Measurements from ENCODE around the gene CCDC181. TPM values are rescaled to one million over a fixed set of nuclear protein-coding genes. Genes with fewer than 3 reads are reported as not detected.

Gene CCDC181
- total RNA-seq, 1 donor from 2014 or later: 0.09 TPM

GRCh38 chr1:169368406-169368769 is 58.9 kb downstream of the CCDC181 start:
- Mint-ChIP-seq H3K27me3 (no peaks in the 10 kb centered on the region), H3K4me3 (no peak overlapping the region), H3K36me3 (ENCODE audit: low read depth) (peaks cover 30% of the 10 kb centered on the region), H3K27ac (no peak overlapping the region), H3K4me1 (peaks cover 35% of the 10 kb centered on the region), H3K9me3 (peaks cover 10% of the 10 kb centered on the region)
- intact Hi-C loops (cut with micrococcal nuclease): loop anchor here (1.0 to 10.0 kb wide), 9 partner anchors 22 to 1141 kb away; partner anchors contain the start of genes METTL18, SCYL3 and SFT2D2
- DNase-seq: peak; percentile 82

GRCh38 chr1:169367686-169368405 is 59.4 kb downstream of the CCDC181 start, which contains the start of the genes BLZF1 and NME7:
Gene BLZF1 (plus strand): TSS chr1:169368195. CDS start chr1:169369523, 1,328 bp downstream.
Gene NME7 (minus strand): TSS chr1:169367797. CDS start chr1:169367710, 87 bp downstream.
- DNase-seq: peak; percentile 100
- H3K4me3 Mint-ChIP-seq: peak within 1 kb of the TSS; percentile 73
- H3K36me3 Mint-ChIP-seq (ENCODE audit: low read depth): peaks cover 25% of the 10 kb centered on the region
- no peaks in the 10 kb centered on the region for H3K27me3 Mint-ChIP-seq
- H3K27ac Mint-ChIP-seq: peak within 1 kb of the TSS; percentile 26
- H3K9me3 Mint-ChIP-seq: peaks cover 6% of the 10 kb centered on the region
- peaks cover 34% of the 10 kb centered on the region for H3K4me1 Mint-ChIP-seq
- intact Hi-C loops (cut with micrococcal nuclease): loop anchor here (1.0 to 10.0 kb wide), 12 partner anchors 22 to 1189 kb away; partner anchors contain the start of genes METTL18, SCYL3, SFT2D2 and TIPRL

- intact Hi-C loops (cut with micrococcal nuclease): loop anchor here (1.0 to 10.0 kb wide), 9 partner anchors 119 to 1188 kb away; partner anchors contain the start of genes SCYL3, SFT2D2 and TIPRL
- Mint-ChIP-seq H3K27me3 (no peaks in the 10 kb centered on the region), H3K4me1 (peaks cover 41% of the 10 kb centered on the region), H3K36me3 (ENCODE audit: low read depth) (peaks cover 24% of the 10 kb centered on the region), H3K9me3 (peaks cover 6% of the 10 kb centered on the region), H3K4me3 (no peak overlapping the region), H3K27ac (no peak overlapping the region)
- DNase-seq: peak; percentile 67
Measured at GRCh38 chr1:169367096-169367685, 60.1 kb downstream of the CCDC181 start.

DNA sequence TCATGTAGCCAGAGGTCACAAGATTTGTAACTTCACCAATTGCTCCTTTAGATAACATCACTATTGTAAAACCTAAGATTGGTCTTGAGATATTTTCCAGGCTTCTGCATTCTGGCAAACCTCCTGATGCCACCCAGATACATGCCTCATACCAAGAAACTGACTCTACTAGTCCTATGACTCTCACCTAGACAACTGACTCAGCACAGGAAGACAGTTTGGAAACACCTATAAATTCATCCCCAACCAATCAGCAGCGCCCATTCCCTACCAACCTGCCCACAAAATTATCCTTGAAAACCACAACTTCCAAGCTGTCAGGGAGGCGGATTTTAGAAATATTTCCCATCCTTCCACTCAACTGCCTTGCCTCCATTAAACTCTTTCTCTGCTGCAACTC is 62.3 kb downstream of the CCDC181 start:
- Mint-ChIP-seq H3K9me3 (peaks cover 6% of the 10 kb centered on the region), H3K27ac (peak overlapping the region; percentile 3), H3K36me3 (ENCODE audit: low read depth) (peaks cover 13% of the 10 kb centered on the region), H3K4me3 (no peak overlapping the region), H3K27me3 (no peaks in the 10 kb centered on the region), H3K4me1 (peaks cover 33% of the 10 kb centered on the region)
- peak; percentile 60 for DNase-seq
- intact Hi-C loops (cut with micrococcal nuclease): loop anchor here (5.0 to 10.0 kb wide), 6 partner anchors 327 to 1138 kb away; partner anchors contain the start of genes SCYL3 and SFT2D2

- intact Hi-C loops (cut with micrococcal nuclease): loop anchor here (2.0 to 10.0 kb wide), 3 partner anchors 256 to 958 kb away; partner anchors contain the start of gene ATP1B1
- Mint-ChIP-seq H3K4me1 (peaks cover 28% of the 10 kb centered on the region), H3K36me3 (ENCODE audit: low read depth) (peaks cover 11% of the 10 kb centered on the region), H3K9me3 (peaks cover 6% of the 10 kb centered on the region), H3K4me3 (peak overlapping the region; percentile 58), H3K27me3 (no peaks in the 10 kb centered on the region), H3K27ac (peak overlapping the region; percentile 79)
- DNase-seq: peak; percentile 76
Measured at GRCh38 chr1:169363046-169363730, 64.1 kb downstream of the CCDC181 start.

DNA sequence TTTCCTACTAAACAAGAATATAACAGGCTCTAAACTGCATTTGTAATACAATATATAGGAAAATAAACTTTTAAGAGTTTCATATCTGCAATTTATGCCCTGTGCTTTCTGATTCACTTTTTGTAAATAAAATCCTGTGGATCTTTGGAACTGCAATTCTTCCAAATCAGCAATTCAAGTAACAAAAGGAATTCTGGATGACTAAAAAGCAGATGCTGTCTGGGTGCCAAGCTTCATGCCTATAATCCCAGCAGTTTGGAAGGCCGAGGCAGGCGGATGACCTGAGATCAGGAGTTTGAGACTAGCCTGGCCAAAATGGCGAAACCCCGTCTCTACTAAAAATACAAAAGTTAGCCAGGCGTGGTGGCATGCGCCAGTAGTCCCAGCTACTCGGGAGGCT is 66.0 kb downstream of the CCDC181 start:
- Mint-ChIP-seq H3K4me1 (peaks cover 28% of the 10 kb centered on the region), H3K9me3 (peaks cover 6% of the 10 kb centered on the region), H3K27ac (no peak overlapping the region), H3K4me3 (no peak overlapping the region), H3K36me3 (ENCODE audit: low read depth) (peaks cover 11% of the 10 kb centered on the region), H3K27me3 (no peaks in the 10 kb centered on the region)
- intact Hi-C loops (cut with micrococcal nuclease): loop anchor here (10.0 kb wide), 2 partner anchors 896 to 956 kb away; no protein-coding TSS in a partner anchor
- DNase-seq: no peak

- H3K9me3 Mint-ChIP-seq: peaks cover 6% of the 10 kb centered on the region
- H3K27me3 Mint-ChIP-seq: no peaks in the 10 kb centered on the region
- DNase-seq: peak; percentile 53
- H3K27ac Mint-ChIP-seq: no peak overlapping the region
- intact Hi-C loops (cut with micrococcal nuclease): loop anchor here (10.0 kb wide), 2 partner anchors 896 to 956 kb away; no protein-coding TSS in a partner anchor
- no peak overlapping the region for H3K4me3 Mint-ChIP-seq
- peaks cover 11% of the 10 kb centered on the region for H3K36me3 Mint-ChIP-seq (ENCODE audit: low read depth)
- peaks cover 28% of the 10 kb centered on the region for H3K4me1 Mint-ChIP-seq
Measured at GRCh38 chr1:169360415-169360814, 66.9 kb downstream of the CCDC181 start.

GRCh38 chr1:169348383-169349036 is 78.8 kb downstream of the CCDC181 start:
- Mint-ChIP-seq H3K27me3 (no peaks in the 10 kb centered on the region), H3K27ac (no peak overlapping the region), H3K4me1 (peaks cover 11% of the 10 kb centered on the region), H3K36me3 (ENCODE audit: low read depth) (peaks cover 2% of the 10 kb centered on the region), H3K9me3 (no peaks in the 10 kb centered on the region), H3K4me3 (no peak overlapping the region)
- intact Hi-C loops (cut with micrococcal nuclease): loop anchor here (1.0 to 5.0 kb wide), 5 partner anchors 241 to 1006 kb away; partner anchors contain the start of gene ATP1B1
- peak; percentile 80 for DNase-seq

- Mint-ChIP-seq H3K9me3 (no peaks in the 10 kb centered on the region), H3K27ac (no peak overlapping the region), H3K4me3 (no peak overlapping the region), H3K36me3 (ENCODE audit: low read depth) (peaks cover 2% of the 10 kb centered on the region), H3K4me1 (peaks cover 11% of the 10 kb centered on the region), H3K27me3 (no peaks in the 10 kb centered on the region)
- intact Hi-C loops (cut with micrococcal nuclease): loop anchor here (1.0 to 5.0 kb wide), 5 partner anchors 241 to 1005 kb away; partner anchors contain the start of gene ATP1B1
- DNase-seq: no peak
Measured at GRCh38 chr1:169347688-169348382, 79.4 kb downstream of the CCDC181 start.

- no peak for DNase-seq
- no peak overlapping the region for H3K4me3 Mint-ChIP-seq
- H3K36me3 Mint-ChIP-seq (ENCODE audit: low read depth): peaks cover 2% of the 10 kb centered on the region
- intact Hi-C loops (cut with micrococcal nuclease): loop anchor here (5.0 kb wide), 3 partner anchors 239 to 904 kb away; partner anchors contain the start of gene ATP1B1
- no peaks in the 10 kb centered on the region for H3K27me3 Mint-ChIP-seq
- no peak overlapping the region for H3K27ac Mint-ChIP-seq
- no peaks in the 10 kb centered on the region for H3K9me3 Mint-ChIP-seq
- peaks cover 2% of the 10 kb centered on the region for H3K4me1 Mint-ChIP-seq
Measured at GRCh38 chr1:169346036-169346589, 81.2 kb downstream of the CCDC181 start.

GRCh38 chr1:169345511-169345910 is 81.8 kb downstream of the CCDC181 start:
- Mint-ChIP-seq H3K27me3 (no peaks in the 10 kb centered on the region), H3K27ac (no peak overlapping the region), H3K4me3 (no peak overlapping the region), H3K4me1 (peaks cover 2% of the 10 kb centered on the region), H3K9me3 (peaks cover 4% of the 10 kb centered on the region), H3K36me3 (ENCODE audit: low read depth) (peaks cover 8% of the 10 kb centered on the region)
- DNase-seq: no peak
- intact Hi-C loops (cut with micrococcal nuclease): loop anchor here (5.0 kb wide), 3 partner anchors 238 to 903 kb away; partner anchors contain the start of gene ATP1B1
